ENCODE data around the gene TRPM5.
"Not testable (repeated sequence)": the region's sequence is repeated elsewhere in the genome, so short reads cannot be mapped to it uniquely, and the experiment has no call there.

Gene TRPM5

GRCh38 chr11:2443881-2444820 lies at the start of gene TRPM5:
TRPM5 (minus strand) TSS chr11:2444514; CDS start chr11:2423036, 21,478 bp downstream.
- in situ Hi-C loops (cut with HindIII; ENCODE audit: low sequenced_read_pairs) = no loop called here

- in situ Hi-C loops (cut with HindIII; ENCODE audit: low sequenced_read_pairs) = no loop called here
Observed at GRCh38 chr11:2489083-2489482, 44.8 kb upstream of the TRPM5 start.

DNA sequence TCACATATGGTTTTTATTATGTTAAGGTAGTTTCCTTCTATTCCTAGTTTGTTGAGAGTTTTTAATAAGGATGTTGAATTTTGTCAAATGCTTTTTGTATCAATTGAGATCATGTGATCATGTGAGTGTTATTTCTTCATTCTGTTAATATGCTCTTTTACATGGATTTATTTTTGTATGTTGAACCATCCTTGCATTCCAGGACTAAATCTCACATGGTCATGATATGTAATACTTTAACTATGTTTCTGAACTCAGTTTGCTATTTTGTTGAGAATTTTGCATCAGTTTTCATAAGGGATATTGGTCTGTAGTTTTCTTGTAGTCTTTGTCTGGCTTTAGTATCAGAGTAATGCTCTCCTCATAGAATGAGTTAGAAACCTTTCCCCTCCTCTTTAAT lies 43.7 kb upstream of the TRPM5 start:
- in situ Hi-C loops (cut with HindIII; ENCODE audit: low sequenced_read_pairs) = no loop called here

GRCh38 chr11:2484576-2485125 lies 40.3 kb upstream of the TRPM5 start:
- in situ Hi-C loops (cut with HindIII; ENCODE audit: low sequenced_read_pairs) = no loop called here

DNA sequence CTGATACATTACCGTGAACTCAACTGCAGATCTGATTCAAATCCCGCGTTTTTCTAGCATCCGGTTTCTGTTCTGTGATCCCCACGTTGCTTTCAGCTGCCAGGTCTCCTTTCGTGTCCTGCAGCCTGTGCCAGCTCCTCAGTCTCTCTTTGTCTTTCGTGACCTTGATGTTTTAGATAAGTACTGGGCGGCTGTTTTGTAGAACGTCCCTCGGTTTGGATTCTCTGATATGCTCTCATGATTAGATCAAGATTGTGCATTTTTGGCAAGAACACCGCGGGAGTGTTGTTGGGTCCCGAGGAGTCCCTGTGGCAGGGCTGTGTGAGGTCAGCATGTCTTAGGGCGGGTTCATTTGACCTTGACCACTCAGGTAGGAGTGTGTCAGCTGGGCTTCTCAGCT lies 39.1 kb upstream of the TRPM5 start:
- in situ Hi-C loops (cut with HindIII; ENCODE audit: low sequenced_read_pairs) = no loop called here

GRCh38 chr11:2482745-2483144 lies 38.4 kb upstream of the TRPM5 start:
- in situ Hi-C loops (cut with HindIII; ENCODE audit: low sequenced_read_pairs) = no loop called here

DNA sequence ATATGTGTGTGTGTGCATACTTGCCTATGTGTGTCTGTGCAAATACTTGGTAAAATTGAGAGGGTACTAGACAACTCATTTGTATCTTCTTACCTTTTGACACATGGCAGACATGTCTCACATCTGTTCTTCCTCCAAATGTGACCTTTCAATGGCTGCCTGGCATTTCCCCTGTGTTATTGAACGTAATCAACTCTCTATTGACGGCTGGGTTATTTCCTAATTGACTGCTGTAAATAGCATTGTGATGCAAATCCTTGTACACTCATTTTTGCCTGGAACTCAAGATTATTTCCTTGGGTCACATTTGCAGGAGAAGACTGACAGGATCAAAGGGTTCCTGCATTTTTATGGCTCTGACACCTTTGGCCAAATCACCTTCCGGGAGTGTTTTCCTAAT lies 37.9 kb upstream of the TRPM5 start:
- in situ Hi-C loops (cut with HindIII; ENCODE audit: low sequenced_read_pairs) = no loop called here

DNA sequence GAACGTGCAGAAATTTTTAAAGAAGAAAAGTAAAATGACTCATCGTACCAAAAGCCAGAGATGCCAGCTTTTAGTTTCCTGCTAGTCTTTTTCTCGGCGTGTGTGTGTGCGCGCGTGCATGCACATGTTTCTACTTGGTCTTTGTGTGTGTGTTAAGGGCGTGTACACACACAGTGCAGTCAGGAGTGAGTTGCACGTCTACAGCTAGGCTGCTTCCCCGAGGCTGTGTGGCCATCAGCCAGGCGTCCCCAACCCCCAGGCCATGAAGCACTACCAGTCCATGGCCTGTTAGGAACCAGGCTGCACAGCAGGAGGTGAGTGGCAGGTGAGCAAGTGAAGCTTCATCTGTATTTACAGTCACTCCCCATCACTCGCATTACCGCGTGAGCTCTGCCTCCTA lies 36.9 kb upstream of the TRPM5 start:
- in situ Hi-C loops (cut with HindIII; ENCODE audit: low sequenced_read_pairs) = no loop called here

DNA sequence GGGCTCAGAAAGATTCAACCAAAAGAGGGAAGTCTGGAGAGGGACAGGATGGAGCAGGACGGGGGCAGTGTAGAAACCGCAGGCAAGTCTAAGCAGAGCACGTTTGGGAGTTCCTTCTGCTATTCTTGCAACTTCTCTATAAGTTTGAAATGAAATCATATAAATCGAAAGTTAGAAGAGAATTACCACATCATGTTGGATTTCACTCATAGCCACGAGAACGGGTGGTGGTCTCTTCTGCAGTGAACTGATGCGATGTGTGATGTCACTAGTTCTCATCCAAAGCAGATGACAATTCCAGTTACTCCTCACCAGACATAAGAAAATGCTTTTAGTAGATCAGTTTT lies 36.5 kb upstream of the TRPM5 start:
- in situ Hi-C loops (cut with HindIII; ENCODE audit: low sequenced_read_pairs) = no loop called here

GRCh38 chr11:2480067-2480873 lies 36.0 kb upstream of the TRPM5 start:
- in situ Hi-C loops (cut with HindIII; ENCODE audit: low sequenced_read_pairs) = not testable (repeated sequence)

- in situ Hi-C loops (cut with HindIII; ENCODE audit: low sequenced_read_pairs) = no loop called here
Observed at GRCh38 chr11:2477936-2478335, 33.6 kb upstream of the TRPM5 start.

DNA sequence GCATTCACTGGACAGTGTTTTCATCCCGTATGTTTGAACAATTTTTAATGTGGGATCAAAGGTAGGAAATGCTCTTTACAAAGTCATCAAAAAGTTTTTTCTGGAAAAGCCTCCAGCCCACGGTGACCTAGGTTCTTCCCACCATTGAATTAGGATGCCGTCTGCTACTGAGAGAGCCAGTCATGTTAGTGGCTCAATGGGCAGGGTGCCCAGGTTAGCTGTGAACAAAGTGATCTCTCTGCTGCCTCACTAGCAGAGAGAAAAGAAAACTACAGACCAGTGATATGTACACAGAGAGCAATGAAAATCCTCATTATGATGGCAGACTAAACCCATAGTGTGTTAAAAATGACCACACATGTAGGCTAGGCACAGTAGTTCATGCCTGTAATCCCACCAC lies 32.9 kb upstream of the TRPM5 start:
- in situ Hi-C loops (cut with HindIII; ENCODE audit: low sequenced_read_pairs) = no loop called here

GRCh38 chr11:2475136-2475918 lies 31.0 kb upstream of the TRPM5 start:
- in situ Hi-C loops (cut with HindIII; ENCODE audit: low sequenced_read_pairs) = no loop called here

GRCh38 chr11:2474059-2474901 lies 30.0 kb upstream of the TRPM5 start:
- in situ Hi-C loops (cut with HindIII; ENCODE audit: low sequenced_read_pairs) = no loop called here

DNA sequence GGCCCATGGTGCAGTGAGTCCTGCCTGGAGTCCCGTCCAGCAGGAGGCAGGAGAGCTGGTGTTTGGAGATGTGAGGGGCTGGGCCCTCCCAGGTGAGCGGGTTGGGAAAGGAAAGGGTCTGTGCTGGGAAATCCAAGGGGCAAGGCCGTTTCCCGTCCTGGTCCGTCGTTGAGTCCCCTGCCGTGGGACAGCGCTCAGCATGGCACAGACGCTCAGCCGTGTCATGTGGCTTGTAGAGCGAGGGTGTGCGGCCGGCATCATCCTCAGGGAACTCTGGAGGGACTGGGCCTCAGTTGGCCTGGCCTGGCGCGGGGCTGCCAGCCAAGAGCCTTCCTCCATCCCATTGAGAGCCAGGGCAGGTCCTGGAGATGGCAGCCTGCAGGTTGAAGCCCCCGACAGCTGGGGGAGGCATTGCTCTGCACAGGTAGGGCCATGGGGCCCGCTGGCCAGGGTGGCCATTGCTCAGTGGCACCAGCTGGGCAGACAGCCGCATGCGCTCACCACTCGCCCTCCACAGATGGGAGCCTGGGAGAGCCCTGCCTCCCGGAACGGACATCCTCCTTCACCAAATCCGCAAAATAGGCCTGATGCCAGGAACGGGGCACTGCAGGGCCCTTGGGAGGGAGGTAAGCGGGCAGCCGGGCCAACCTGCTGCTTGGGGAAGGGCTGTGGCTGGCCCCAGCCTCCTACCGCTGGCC lies 29.2 kb upstream of the TRPM5 start:
- in situ Hi-C loops (cut with HindIII; ENCODE audit: low sequenced_read_pairs) = no loop called here

- in situ Hi-C loops (cut with HindIII; ENCODE audit: low sequenced_read_pairs) = no loop called here
Observed at GRCh38 chr11:2472428-2473186, 28.3 kb upstream of the TRPM5 start.

- in situ Hi-C loops (cut with HindIII; ENCODE audit: low sequenced_read_pairs) = no loop called here
Observed at GRCh38 chr11:2471804-2472096, 27.4 kb upstream of the TRPM5 start.

- in situ Hi-C loops (cut with HindIII; ENCODE audit: low sequenced_read_pairs) = no loop called here
Observed at GRCh38 chr11:2471048-2471803, 26.9 kb upstream of the TRPM5 start.

All from endothelial cell of hepatic sinusoid (primary cell).